ENCODE data around the gene TPRN.

The TPRN gene

GRCh38 chr9:137235424-137236237 is 35.1 kb upstream of the TPRN start:
- DNase-seq, result no peak

GRCh38 chr9:137234758-137235423 is 34.4 kb upstream of the TPRN start:
- no peak for DNase-seq

GRCh38 chr9:137234055-137234697 is 33.6 kb upstream of the TPRN start:
- DNase-seq, result no peak

GRCh38 chr9:137233143-137233980 is 32.8 kb upstream of the TPRN start:
- no peak for DNase-seq

- no peak for DNase-seq
These were observed 32.0 kb upstream of the TPRN start for GRCh38 chr9:137232510-137232909.

GRCh38 chr9:137232101-137232500 is 31.6 kb upstream of the TPRN start:
- no peak for DNase-seq

- DNase-seq, result no peak
These were observed 31.0 kb upstream of the TPRN start for GRCh38 chr9:137231372-137232039.

GRCh38 chr9:137230705-137231371 is 30.3 kb upstream of the TPRN start, which contains the start of gene SLC34A3:
TSS of gene SLC34A3 (plus strand) at chr9:137230901. CDS start at chr9:137231703, 802 bp downstream.
- DNase-seq, result no peak

- no peak for DNase-seq
These were observed 29.6 kb upstream of the TPRN start for GRCh38 chr9:137229903-137230704.

- no peak for DNase-seq
These were observed 28.7 kb upstream of the TPRN start for GRCh38 chr9:137228968-137229896.

- no peak for DNase-seq
These were observed 28.0 kb upstream of the TPRN start for GRCh38 chr9:137228506-137228967.

- DNase-seq, result no peak
These were observed 27.4 kb upstream of the TPRN start for GRCh38 chr9:137227853-137228505.

- DNase-seq, result peak; percentile 18
These were observed 26.7 kb upstream of the TPRN start, which contains the start of gene RNF224 for GRCh38 chr9:137227054-137227852. TSS of gene RNF224 (plus strand) at chr9:137227502. CDS start at chr9:137228336, 834 bp downstream.

GRCh38 chr9:137226338-137227053 is 26.0 kb upstream of the TPRN start:
- no peak for DNase-seq

GRCh38 chr9:137225699-137226331 is 25.3 kb upstream of the TPRN start:
- no peak for DNase-seq

GRCh38 chr9:137224830-137225694 is 24.5 kb upstream of the TPRN start, which contains the start of gene CYSRT1:
TSS of gene CYSRT1 (plus strand) at chr9:137225174. CDS start at chr9:137225622, 448 bp downstream.
- no peak for DNase-seq

Measured in NCI-H2227 treated with DMSO at 0.1 percent for 48 hours (cell line).